Lung (tissue), 16 donors: ENCODE measurements around the gene SLC35D1. TPM values are rescaled to one million over a fixed set of nuclear protein-coding genes. Genes with fewer than 3 reads are reported as not detected.

ENCODE experiments used
- ATAC-seq: fragments of 200-7000 bp; cut with Tn5 transposase; one replicate; pipeline ENCODE4 v1.9.1; 2020; ENCODE audit warnings: moderate number of reproducible peaks; ENCODE audit not compliant: insufficient read depth, low FRiP score
- DNase-seq, 3 donors: peaks; one replicate each; pipeline ENCODE4 v3.0.0-alpha.2; 2013 to 2017
- H3K27ac ChIP-seq, 2 donors: one replicate each; pipeline ENCODE4 v1.5.1; 2013; ENCODE audit warnings: mild to moderate bottlenecking in 2 of 2, moderate library complexity in 2 of 2, control low read depth in 1 of 2, inconsistent platforms in 1 of 2, low read depth in 1 of 2, low read length in 1 of 2
- H3K27me3 ChIP-seq, 3 donors: one replicate each; pipeline ENCODE4 v1.5.1; 2013; ENCODE audit warnings: low read length in 2 of 3; ENCODE audit not compliant: control insufficient read depth in 3 of 3, insufficient read depth in 3 of 3
- H3K36me3 ChIP-seq, 4 donors: one replicate each; pipeline ENCODE4 v1.5.1; 2013; ENCODE audit warnings: low read length in 4 of 4, mild to moderate bottlenecking in 1 of 4, moderate library complexity in 1 of 4; ENCODE audit not compliant: control insufficient read depth in 4 of 4, insufficient read depth in 4 of 4
- H3K4me1 ChIP-seq, 5 donors: one replicate each; pipeline ENCODE4 v1.5.1; 2013; ENCODE audit warnings: low read length in 5 of 5, mild to moderate bottlenecking in 2 of 5, moderate library complexity in 1 of 5; ENCODE audit not compliant: control insufficient read depth in 5 of 5, insufficient read depth in 5 of 5
- H3K4me3 ChIP-seq: one replicate; pipeline ENCODE4 v1.5.1; 2013; ENCODE audit warnings: mild to moderate bottlenecking, control low read depth, moderate library complexity
- H3K9ac ChIP-seq, 2 donors: one replicate each; pipeline ENCODE4 v1.5.1; 2013; ENCODE audit warnings: low read length in 2 of 2, control low read depth in 1 of 2; ENCODE audit not compliant: insufficient read depth in 1 of 2
- H3K9me3 ChIP-seq, 4 donors: one replicate each; pipeline ENCODE4 v1.5.1; 2013; ENCODE audit warnings: low read length in 3 of 4, mild to moderate bottlenecking in 1 of 4, moderate library complexity in 1 of 4; ENCODE audit not compliant: control insufficient read depth in 4 of 4, insufficient read depth in 3 of 4
- WGBS, 2 donors: extraction: QIAGEN DNeasy Blood & Tissue Kit; methylation state at CpG; one replicate each; pipeline ENCODE4 v1.1.7; 2013; 5-methylcytosine and 5-hydroxymethylcytosine counted together
- long read RNA-seq, 5 donors: transcript quantifications; one replicate each; lab custom pipeline, GENCODE V29; 2026
- polyA plus RNA-seq, 2 donors: library from polyadenylated mRNA; stranded (reverse); fragments of 200-250 nt; gene quantifications; one replicate each; pipeline ENCODE4 v1.2.1, GENCODE V29; 2013
- total RNA-seq, 2 donors: library from RNA; depleted of rRNA in 1 of 2; stranded (reverse); fragments of >200 nt in 1 of 2; gene quantifications; one replicate each; pipeline ENCODE4 v1.2.1, GENCODE V29; 2014 to 2021
- TF ChIP-seq, protein P1 (sequence below): IDR thresholded peaks from 2 replicates; pipeline ENCODE4 v1.5.1; 2012; ENCODE audit warnings: mild to moderate bottlenecking; ENCODE audit errors: control extremely low read depth, extremely low read depth
- donor health status: control.
- donor health status: control.
- donor health status: Bipolar disorder and iron deficiency.
- donor health status: healthy.
- donor health status: DM: yes; HTN: yes; CAD: no.

The SLC35D1 gene
- 10 to 100 TPM in 1 of 2 donors, 1 to 10 TPM in 1; 8.0 to 13.2 TPM for total RNA-seq
- polyA plus RNA-seq, result 1 to 10 TPM; 1.5 to 3.4 TPM
- long read RNA-seq, donor 1, full-length matches to known transcripts, result 2 of 2 reads
- long read RNA-seq, donor 1, partial matches to known transcripts, result 0 of 2 reads
- long read RNA-seq, donor 1, other reads (novel, unspliced or antisense), result 0 of 2 reads
- long read RNA-seq, donor 2, result 0 reads
- long read RNA-seq, donor 3, full-length matches to known transcripts, result 2 of 2 reads
- long read RNA-seq, donor 3, partial matches to known transcripts, result 0 of 2 reads
- long read RNA-seq, donor 3, other reads (novel, unspliced or antisense), result 0 of 2 reads
- long read RNA-seq, donor 4, result 0 reads
- long read RNA-seq, donor 5, full-length matches to known transcripts, result 1 of 1 reads
- long read RNA-seq, donor 5, partial matches to known transcripts, result 0 of 1 reads
- long read RNA-seq, donor 5, other reads (novel, unspliced or antisense), result 0 of 1 reads

DNA sequence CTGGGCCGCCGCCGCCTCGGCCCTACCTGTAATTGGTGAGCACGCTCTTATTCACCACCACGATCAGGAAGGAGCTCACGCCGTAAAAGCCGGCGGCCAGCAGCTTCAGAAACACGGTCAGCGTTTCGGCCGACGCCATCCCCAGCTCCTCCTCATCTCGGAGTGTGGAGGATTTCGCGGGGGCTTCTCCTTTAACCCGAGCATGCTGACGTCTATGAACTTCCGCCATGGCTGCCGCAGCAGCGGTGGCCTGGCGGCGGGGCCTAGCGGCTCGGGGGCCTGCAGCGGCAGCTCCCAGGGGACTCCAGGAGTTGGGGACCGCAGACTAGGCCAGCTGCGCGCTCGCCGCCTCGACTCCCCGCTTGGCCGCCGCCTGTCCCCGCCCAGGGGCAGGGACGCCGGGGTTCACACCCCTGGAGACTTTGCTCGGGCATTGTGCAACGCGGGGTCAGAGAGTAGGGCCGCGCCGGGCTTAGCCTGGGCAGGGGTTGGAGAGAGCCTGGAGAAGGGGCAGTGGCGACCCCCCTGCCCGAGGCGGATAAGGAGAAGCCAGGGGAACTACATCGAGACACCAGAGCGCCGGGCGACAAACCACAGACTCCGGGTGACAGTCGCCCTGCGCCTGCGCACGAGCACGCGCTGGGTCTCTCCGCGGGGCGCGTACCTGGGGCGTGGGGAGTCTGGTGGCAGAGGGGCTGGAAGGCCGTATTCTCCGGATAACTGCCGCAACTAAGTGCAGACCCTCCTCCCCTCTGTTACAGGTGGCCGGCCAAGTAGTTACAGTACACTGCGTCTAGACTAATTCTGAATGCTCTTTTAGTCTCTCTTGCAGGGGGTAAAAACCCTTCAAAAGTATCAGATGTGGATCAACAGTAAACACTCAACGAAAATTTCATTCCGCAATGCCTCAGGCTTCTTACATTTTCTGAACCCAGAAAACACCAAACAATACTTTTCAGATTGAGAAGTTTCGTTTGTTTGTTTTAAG, at the start of gene SLC35D1:
Gene SLC35D1, minus strand, starts transcription at position 364 of the 988 bp plus-strand sequence. Its CDS starts 135 bp downstream, at position 229.
- peak; percentile 88 for ATAC-seq

DNA sequence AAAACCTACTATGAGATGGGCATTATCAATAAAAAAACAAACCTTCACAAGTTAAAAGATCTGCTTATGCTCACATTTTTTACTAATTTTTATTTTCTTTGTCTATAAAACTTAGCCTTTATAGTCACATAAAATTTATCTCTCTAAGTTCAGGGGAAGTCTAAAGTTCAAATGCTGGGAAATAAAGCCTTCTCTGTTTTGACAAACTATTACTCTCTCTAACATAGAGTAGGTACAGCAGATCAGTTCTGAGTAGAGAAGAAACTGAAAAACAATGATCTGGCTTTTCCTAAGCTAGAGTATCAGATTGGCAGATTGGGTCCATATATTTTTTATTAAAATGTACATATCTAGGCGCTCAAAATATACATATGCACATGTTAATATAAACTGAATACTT, 49.6 kb upstream of the SLC35D1 start:
- no peak overlapping the region for H3K27ac ChIP-seq
- no peaks in the 10 kb centered on the region for H3K36me3 ChIP-seq
- no peak for ATAC-seq
- TF ChIP-seq, protein P1, sequence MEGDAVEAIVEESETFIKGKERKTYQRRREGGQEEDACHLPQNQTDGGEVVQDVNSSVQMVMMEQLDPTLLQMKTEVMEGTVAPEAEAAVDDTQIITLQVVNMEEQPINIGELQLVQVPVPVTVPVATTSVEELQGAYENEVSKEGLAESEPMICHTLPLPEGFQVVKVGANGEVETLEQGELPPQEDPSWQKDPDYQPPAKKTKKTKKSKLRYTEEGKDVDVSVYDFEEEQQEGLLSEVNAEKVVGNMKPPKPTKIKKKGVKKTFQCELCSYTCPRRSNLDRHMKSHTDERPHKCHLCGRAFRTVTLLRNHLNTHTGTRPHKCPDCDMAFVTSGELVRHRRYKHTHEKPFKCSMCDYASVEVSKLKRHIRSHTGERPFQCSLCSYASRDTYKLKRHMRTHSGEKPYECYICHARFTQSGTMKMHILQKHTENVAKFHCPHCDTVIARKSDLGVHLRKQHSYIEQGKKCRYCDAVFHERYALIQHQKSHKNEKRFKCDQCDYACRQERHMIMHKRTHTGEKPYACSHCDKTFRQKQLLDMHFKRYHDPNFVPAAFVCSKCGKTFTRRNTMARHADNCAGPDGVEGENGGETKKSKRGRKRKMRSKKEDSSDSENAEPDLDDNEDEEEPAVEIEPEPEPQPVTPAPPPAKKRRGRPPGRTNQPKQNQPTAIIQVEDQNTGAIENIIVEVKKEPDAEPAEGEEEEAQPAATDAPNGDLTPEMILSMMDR, result no peak
- no peak for DNase-seq
- H3K4me3 ChIP-seq, result no peak overlapping the region
- H3K27me3 ChIP-seq, result peaks cover 0 to 6% (median 0%) of the 10 kb centered on the region in 3 donors
- no peaks in the 10 kb centered on the region for H3K4me1 ChIP-seq
- H3K9ac ChIP-seq, result no peak overlapping the region
- H3K9me3 ChIP-seq, result no peaks in the 10 kb centered on the region
- 83 to 91% methylated on average over 1 of the region's 1 CpG for WGBS, 2 donors

More for the DNA sequence above, at the start of gene SLC35D1:
- Histone ChIP-seq H3K4me3 (peak within 1 kb of the TSS; percentile 89), H3K27me3 (peaks cover 0 to 40% (median 2%) of the 10 kb centered on the region in 3 donors), H3K36me3 (peaks cover 0 to 8% (median 1%) of the 10 kb centered on the region in 4 donors), H3K9me3 (no peaks in the 10 kb centered on the region), H3K27ac (peak within 1 kb of the TSS; percentile 96 to 99), H3K9ac (peak within 1 kb of the TSS; percentile 60 to 80), H3K4me1 (peaks cover 0 to 16% (median 3%) of the 10 kb centered on the region in 5 donors)
- TF ChIP-seq, protein P1, result no peak
- 1% methylated on average over 69 to 73 of the region's 73 CpGs for WGBS, 2 donors
- DNase-seq, result peak; percentile 86 to 89 (median 87)

DNA sequence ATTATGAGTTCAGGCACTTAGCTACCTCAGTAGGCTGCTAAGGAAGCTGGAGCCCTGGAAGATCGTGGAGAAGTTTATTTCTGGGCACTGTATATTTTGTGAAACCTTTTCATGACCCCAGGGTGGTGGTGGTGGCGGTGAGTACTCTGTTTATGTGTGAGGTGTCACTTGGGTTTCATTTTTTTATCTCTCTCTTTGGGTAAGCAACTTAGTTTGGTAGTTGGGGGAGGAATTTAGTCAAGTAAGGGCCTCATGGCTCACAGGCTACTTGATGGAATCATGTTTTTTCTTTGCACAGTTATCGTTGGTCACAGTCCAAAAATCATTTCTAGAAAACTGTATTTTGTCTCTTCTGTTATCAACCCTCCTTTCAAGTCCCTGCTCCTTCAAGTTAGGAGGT, 46.9 kb upstream of the SLC35D1 start:
- no peak overlapping the region for H3K27ac ChIP-seq
- H3K9ac ChIP-seq, result no peak overlapping the region
- H3K4me3 ChIP-seq, result no peak overlapping the region
- 37 to 43% methylated on average over 3 of the region's 3 CpGs for whole genome bisulfite sequencing, 2 donors
- H3K9me3 ChIP-seq, result no peaks in the 10 kb centered on the region
- H3K4me1 ChIP-seq, result no peaks in the 10 kb centered on the region
- DNase-seq (peak in 1 of 3 donors; percentile 9), ATAC-seq (no peak)
- TF ChIP-seq, protein P1, result no peak
- peaks cover 0 to 6% (median 0%) of the 10 kb centered on the region in 3 donors for H3K27me3 ChIP-seq
- no peaks in the 10 kb centered on the region for H3K36me3 ChIP-seq
